ENCODE measurements around the gene ACSL3.
"Not testable (repeated sequence)": the region's sequence is repeated elsewhere in the genome, so short reads cannot be mapped to it uniquely, and the experiment has no call there.

ACSL3 gene

GRCh38 chr2:222865301-222865700 is 4.5 kb downstream of the ACSL3 start:
- intact Hi-C loops (cut with DNase I; ENCODE audit: low total_unique reads) = no loop called here
- DNase-seq = no peak
- Histone ChIP-seq H3K9me3 (no peaks in the 10 kb centered on the region), H3K27me3 (no peaks in the 10 kb centered on the region), H3K4me3 (no peak overlapping the region), H3K4me1 (peaks cover 5 to 64% (median 42%) of the 10 kb centered on the region in 4 donors), H3K27ac (no peak overlapping the region), H3K36me3 (no peaks in the 10 kb centered on the region)
- no peak for TF ChIP-seq CTCF (IDR thresholded peaks at IDR 0.05)

GRCh38 chr2:222866358-222866960 is 5.6 kb downstream of the ACSL3 start:
- Histone ChIP-seq H3K4me1 (peaks cover 5 to 71% (median 45%) of the 10 kb centered on the region in 4 donors), H3K9me3 (no peaks in the 10 kb centered on the region), H3K36me3 (no peaks in the 10 kb centered on the region), H3K27ac (no peak overlapping the region), H3K4me3 (no peak overlapping the region), H3K27me3 (no peaks in the 10 kb centered on the region)
- intact Hi-C loops (cut with DNase I; ENCODE audit: low total_unique reads) = no loop called here
- no peak for DNase-seq
- TF ChIP-seq CTCF (IDR thresholded peaks at IDR 0.05) = no peak

- H3K9me3 ChIP-seq; H3K27me3 ChIP-seq; DNase-seq; H3K27ac ChIP-seq; H3K36me3 ChIP-seq; H3K4me3 ChIP-seq; intact Hi-C loops (cut with DNase I; ENCODE audit: low total_unique reads): not testable (repeated sequence)
- H3K4me1 ChIP-seq = peaks cover 0 to 67% (median 38%) of the 10 kb centered on the region in 4 donors
Measured at GRCh38 chr2:222868560-222869251, 7.9 kb downstream of the ACSL3 start.

GRCh38 chr2:222869252-222869560 is 8.4 kb downstream of the ACSL3 start:
- intact Hi-C loops (cut with DNase I; ENCODE audit: low total_unique reads) = no loop called here
- H3K4me1 ChIP-seq = peaks cover 0 to 66% (median 34%) of the 10 kb centered on the region in 4 donors
- no peak overlapping the region for H3K27ac ChIP-seq
- no peak overlapping the region for H3K4me3 ChIP-seq
- no peaks in the 10 kb centered on the region for H3K36me3 ChIP-seq
- H3K9me3 ChIP-seq = no peaks in the 10 kb centered on the region
- no peak for DNase-seq
- TF ChIP-seq CTCF (IDR thresholded peaks at IDR 0.05) = no peak
- no peaks in the 10 kb centered on the region for H3K27me3 ChIP-seq

GRCh38 chr2:222871291-222871690 is 10.5 kb downstream of the ACSL3 start:
- H3K27me3 ChIP-seq = no peaks in the 10 kb centered on the region
- H3K4me1 ChIP-seq = peaks cover 0 to 56% (median 25%) of the 10 kb centered on the region in 4 donors
- H3K27ac ChIP-seq = no peak overlapping the region
- H3K36me3 ChIP-seq = no peaks in the 10 kb centered on the region
- intact Hi-C loops (cut with DNase I; ENCODE audit: low total_unique reads) = no loop called here
- no peak for TF ChIP-seq CTCF (IDR thresholded peaks at IDR 0.05)
- H3K9me3 ChIP-seq = no peaks in the 10 kb centered on the region
- DNase-seq = no peak
- no peak overlapping the region for H3K4me3 ChIP-seq

- H3K27me3 ChIP-seq = no peaks in the 10 kb centered on the region
- intact Hi-C loops (cut with DNase I; ENCODE audit: low total_unique reads) = no loop called here
- no peak overlapping the region for H3K4me3 ChIP-seq
- no peak for DNase-seq
- no peak overlapping the region for H3K27ac ChIP-seq
- no peaks in the 10 kb centered on the region for H3K36me3 ChIP-seq
- no peak for TF ChIP-seq CTCF (IDR thresholded peaks at IDR 0.05)
- peaks cover 0 to 56% (median 24%) of the 10 kb centered on the region in 4 donors for H3K4me1 ChIP-seq
- H3K9me3 ChIP-seq = no peaks in the 10 kb centered on the region
Measured at GRCh38 chr2:222872551-222872950, 11.7 kb downstream of the ACSL3 start.
